Hindlimb muscle (tissue), 1 donor: ENCODE data around the gene GYS2. TPM values are rescaled to one million over a fixed set of nuclear protein-coding genes. Genes with fewer than 3 reads are reported as not detected.
"Not testable (repeated sequence)": the region's sequence is repeated elsewhere in the genome, so short reads cannot be mapped to it uniquely, and the experiment has no call there.

ENCODE experiments used
- DNase-seq: peaks from one replicate; pipeline ENCODE4 v3.0.0-alpha.2; 2013
- polyA plus RNA-seq: library from polyadenylated mRNA; unstranded; fragments of 120-200 nt; gene quantifications from one replicate; pipeline ENCODE4 v1.2.1, GENCODE V29; 2013; ENCODE audit not compliant: insufficient read length

GYS2 gene
- polyA plus RNA-seq, result 0.06 TPM

DNA sequence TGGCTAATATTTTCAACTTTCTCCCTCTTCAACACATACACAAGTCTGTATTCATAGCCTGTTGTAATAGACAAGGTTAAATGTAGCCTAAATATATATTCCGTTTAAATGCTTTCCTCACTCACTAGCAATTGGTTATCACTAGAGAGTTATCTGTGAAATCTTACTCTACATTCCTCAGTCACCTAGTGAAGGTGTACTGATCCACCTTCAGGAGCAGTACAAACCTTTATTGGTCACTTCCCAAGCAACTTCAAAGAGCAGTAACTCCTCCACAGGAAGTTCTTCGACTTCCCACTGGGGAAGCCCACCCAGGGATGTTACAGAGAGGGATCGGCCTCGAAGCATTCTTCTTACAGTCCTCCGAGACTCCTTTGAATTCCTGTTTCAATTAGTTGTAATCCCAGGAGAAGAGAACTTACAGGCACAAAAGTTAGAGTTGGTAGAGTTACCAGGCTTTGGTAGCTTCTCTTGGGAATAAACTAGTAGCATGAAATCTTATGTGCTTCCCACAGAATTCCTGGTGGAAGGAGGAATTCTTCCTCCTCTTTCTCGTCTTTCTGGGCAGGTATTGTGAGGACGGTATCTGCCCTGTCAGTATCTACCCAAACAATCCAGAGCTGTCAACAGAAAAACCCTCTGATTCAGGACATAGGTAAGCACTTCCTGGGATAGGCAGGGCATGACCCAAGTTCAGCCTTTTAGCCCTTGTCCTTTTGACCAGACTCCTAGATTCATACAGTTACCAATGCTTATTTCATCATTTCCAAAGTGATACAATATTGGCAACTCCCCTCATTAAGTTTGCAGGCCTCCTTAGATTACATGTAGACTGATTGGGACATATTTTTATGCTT lies at the start of gene GYS2:
GYS2 (minus strand) TSS at position 603 of the 857 bp plus-strand sequence; CDS start at position 348, 255 bp downstream.
- no peak for DNase-seq

- DNase-seq, result no peak
These were observed 47.2 kb upstream of the GYS2 start for GRCh38 chr12:21651821-21652220.

DNA sequence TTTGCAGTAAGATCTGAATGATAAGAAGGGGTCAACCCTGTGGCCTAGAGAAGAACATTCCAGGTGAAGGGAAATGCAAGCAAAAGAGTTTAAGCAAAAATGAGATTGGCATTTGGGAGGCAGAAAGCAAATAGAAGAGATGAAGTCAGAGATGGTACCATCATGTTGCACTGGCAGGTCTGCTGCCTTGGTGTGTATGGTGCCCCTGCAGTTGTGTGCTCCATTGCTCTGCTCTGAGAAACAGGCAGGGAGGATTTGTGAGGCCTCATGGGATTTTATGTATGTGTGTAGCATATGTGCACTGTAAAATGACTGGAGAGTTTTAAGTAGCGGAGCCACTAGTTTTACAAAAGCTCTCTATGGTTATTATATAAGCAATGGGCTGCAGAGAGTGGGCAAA lies 46.4 kb upstream of the GYS2 start:
- no peak for DNase-seq

DNA sequence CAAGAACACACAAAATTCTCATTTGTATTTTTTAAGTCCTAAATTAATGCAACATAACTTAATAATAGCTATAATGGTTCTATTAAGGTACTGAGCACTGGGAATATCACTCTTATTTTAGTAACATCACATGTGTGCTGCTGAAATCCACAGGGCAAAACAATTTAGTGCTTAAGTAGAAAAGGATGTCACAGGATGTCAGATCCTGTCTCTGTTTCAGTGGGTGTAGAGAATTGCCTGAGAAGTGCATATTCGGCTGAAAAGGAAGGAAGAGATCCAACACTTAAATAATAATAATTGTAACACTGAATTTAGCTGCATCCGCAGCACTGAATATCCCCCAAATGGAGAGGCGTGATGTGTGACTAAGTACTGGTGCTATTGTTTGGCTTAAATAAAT lies 44.4 kb upstream of the GYS2 start:
- DNase-seq, result no peak

DNA sequence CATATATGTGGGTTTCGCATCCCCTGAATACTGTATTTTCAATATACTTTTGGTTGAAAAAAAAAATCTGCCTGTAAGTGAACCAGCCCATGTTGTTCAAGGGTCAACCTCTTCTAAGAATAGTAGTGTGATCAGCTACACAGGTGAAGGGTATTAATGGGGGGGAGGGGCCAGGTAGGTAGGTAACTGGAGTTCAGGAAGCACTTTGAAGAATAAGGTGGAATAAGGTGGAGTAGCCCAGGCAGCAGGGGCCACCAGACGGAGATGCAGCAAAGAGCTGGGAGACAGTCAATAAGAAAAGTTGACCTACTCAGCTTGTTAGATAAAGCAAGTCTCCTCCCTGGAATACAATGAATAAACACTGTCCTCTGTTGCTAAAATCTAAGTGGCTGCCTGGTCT lies 43.7 kb upstream of the GYS2 start:
- no peak for DNase-seq

- no peak for DNase-seq
These were observed 42.5 kb upstream of the GYS2 start for GRCh38 chr12:21647179-21647578.

GRCh38 chr12:21645041-21645500 lies 40.4 kb upstream of the GYS2 start:
- DNase-seq, result not testable (repeated sequence)

- no peak for DNase-seq
These were observed 39.9 kb upstream of the GYS2 start for GRCh38 chr12:21644516-21644915.

- no peak for DNase-seq
These were observed 39.1 kb upstream of the GYS2 start for GRCh38 chr12:21643758-21644157.

DNA sequence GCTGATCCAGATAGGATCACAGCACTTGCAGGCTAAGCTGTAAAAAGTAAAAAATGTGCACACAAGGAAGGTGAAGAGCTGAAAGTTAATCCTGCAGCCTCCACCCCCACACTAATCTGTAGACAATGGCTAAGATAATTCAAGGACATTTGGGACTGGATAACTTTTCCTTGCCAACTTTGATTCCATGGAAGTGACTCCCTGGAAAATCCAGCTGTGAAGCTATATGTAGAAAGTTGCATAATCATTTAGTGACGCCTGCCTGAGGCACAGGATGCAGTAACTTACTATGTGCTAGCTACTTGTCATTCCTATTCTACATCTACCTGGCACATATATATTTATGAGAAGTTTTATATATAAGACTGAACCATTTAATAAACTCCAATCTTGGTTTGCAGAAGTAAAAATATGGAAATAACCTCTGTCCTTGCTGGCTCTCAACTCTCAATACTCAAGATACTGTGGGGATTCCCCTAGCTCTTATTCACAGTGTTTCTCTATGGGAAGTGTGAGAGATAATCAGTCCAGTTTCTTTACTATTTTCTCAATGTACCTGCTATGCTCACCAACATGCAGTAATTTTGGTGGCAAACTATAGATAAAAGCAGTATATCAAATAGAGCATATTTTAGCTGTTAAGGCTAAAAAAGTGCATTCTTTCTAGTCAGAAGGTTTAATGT lies 38.2 kb upstream of the GYS2 start:
- peak; percentile 11 for DNase-seq

- no peak for DNase-seq
These were observed 33.6 kb upstream of the GYS2 start for GRCh38 chr12:21638054-21638891.

DNA sequence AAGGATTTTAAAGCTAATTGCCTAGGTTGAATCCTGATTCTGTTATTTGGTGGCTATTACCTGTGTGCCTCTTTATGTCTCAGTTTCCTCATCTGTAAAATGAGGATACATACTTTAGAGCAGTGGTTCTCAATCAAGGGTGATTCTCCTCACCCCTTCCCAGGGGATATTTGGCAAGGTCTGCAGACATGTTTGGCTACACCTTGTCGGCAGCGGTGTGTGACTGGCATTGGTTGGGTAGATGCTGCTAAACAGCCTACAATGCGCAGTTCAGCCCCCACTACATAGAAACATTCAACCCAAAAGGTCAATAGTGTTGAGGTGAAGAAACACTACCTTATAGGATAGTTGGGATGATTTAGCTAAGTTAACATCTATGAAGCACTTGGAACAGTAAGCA lies 29.6 kb upstream of the GYS2 start:
- no peak for DNase-seq

GRCh38 chr12:21631367-21631766 lies 26.7 kb upstream of the GYS2 start:
- no peak for DNase-seq

DNA sequence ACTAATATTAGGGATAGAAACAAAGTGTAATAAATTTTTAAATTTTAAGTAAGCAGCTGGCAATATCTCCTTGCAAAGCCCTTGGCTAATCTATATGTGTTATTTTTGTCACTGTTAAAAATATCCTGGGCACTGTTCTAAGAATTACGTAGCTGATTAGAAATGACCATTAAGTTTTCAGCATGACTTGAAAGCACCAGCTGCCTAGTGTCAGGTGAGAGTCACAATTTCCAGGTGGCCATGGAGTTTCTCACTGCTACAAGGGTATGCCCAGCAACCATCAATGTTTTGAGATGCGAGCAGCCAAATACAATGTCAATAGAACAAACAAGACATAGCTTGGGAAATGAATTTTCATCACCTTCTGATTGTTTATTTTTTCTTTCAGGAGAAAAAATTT lies 23.3 kb upstream of the GYS2 start:
- DNase-seq, result no peak

- DNase-seq, result no peak
These were observed 13.9 kb upstream of the GYS2 start for GRCh38 chr12:21618566-21618965.

GRCh38 chr12:21617030-21617429 lies 12.4 kb upstream of the GYS2 start:
- DNase-seq, result no peak

DNA sequence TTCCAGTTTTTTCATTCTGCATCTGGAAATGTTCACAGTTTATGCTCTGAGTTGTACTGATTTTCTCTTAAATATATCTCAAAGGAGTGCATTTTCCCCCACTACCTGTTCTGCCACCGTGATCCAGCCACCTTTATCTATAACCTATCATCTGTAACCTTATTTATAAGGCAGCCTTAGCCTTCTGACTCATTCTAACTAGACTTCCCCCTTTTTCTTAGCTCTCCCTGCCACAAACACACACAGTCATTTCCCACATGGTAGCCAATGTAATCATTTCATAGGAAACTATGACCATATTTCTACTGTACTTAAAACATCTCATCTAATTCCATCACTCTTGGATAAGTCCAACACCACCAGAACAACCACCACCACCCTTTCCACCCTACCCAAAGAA lies 10.8 kb upstream of the GYS2 start:
- DNase-seq, result no peak

DNA sequence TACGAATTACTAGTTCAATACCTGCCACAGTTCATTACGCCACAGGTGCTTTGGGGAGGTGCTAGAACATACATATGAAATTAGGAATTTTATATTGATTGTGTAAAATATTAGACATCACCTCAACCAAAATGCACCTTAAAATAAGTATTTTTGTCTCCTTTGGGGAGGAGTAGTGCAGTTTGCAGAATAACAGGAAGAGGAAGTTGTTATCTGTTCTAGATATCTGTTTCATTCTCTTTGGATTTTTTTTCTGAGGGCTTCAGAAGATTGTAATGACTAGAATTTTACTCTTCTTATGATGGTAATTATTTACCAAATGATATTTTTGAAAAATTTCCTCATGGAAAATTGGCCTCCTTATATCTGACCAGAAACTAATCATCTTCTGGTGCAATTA lies 9.9 kb upstream of the GYS2 start:
- DNase-seq, result no peak

DNA sequence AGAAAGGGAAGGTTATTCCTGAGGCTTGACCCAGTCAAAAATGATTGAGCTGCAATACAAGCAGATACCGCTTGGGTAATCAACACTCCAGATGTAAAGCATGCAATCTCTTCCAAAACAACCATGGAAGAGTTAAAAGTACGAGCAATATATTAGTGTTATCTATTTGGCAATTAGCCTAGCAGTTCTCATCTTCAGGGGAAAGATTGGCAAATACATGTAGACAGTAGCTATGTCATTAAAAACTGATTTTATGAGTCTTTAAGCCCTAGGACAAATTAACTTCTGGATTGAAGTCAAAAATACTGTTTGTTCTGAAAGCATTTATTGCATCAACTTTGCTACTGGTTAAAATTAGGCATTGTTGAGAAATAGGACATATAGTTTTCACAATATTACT lies 9.3 kb upstream of the GYS2 start:
- DNase-seq, result no peak

DNA sequence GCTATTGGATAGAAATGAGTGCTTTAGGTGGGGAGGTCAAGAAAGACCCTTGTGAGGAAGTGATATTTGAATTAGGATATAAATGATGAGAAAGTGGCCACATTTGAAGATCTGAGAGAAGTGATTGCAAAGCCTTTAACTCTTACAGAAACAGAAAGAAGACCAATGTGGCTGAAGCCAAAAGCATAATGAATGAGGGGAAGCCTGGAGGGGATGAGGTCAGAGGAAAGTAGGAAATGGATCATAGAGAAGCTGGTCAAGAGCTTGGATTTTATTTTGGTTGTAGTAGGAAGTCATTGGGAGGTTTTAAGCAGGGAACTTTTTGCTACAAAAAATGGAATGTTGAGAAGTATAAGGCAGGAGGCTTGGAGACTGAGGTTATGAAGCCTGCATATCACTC lies 3.5 kb upstream of the GYS2 start:
- no peak for DNase-seq

- peak; percentile 21 for DNase-seq
These were observed 3.1 kb upstream of the GYS2 start for GRCh38 chr12:21607701-21608100.

DNA sequence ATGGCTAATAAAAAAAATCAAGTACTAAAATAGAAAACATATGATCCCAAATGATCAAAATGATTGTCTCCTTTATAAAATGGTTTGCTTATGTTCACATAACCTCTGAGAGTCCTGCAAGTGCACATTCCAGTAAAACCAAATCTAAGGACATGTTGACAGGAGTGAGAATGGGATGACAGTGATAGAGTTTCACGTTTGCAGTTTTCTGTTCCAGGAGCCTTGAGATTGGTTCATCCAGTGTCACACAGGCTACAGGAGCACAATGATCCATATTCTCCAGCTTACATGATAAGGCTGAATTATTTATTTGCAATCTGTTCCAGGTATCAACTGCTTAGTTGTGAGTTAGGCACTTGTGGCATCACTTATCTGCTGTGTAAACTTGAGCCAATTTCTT lies 1.5 kb upstream of the GYS2 start:
- DNase-seq, result no peak

- DNase-seq, result no peak
These were observed 1.9 kb downstream of the GYS2 start for GRCh38 chr12:21602774-21603173.
